ENCODE measurements around the gene GSK3A. TPM values are rescaled to one million over a fixed set of nuclear protein-coding genes. Genes with fewer than 3 reads are reported as not detected.
A peak's percentile ranks its signal among the peaks of the same experiment; 100 is the strongest.

GSK3A gene
- total RNA-seq, 1 donor from 2014 or later: 54.7 TPM

GRCh38 chr19:42279155-42279901, 36.9 kb upstream of the GSK3A start:
- no peak for DNase-seq (ENCODE audit: low spot score, unreplicated experiment)
- H3K27me3 Mint-ChIP-seq: no peaks in the 10 kb centered on the region
- H3K36me3 Mint-ChIP-seq (ENCODE audit: insufficient read depth): peaks cover 5% of the 10 kb centered on the region
- H3K27ac Mint-ChIP-seq: peak overlapping the region; percentile 93
- no peak for TF ChIP-seq CTCF (IDR thresholded peaks at IDR 0.05; ENCODE audit: unreplicated experiment)
- H3K4me3 Mint-ChIP-seq (ENCODE audit: low read depth): peak overlapping the region; percentile 89
- no peaks in the 10 kb centered on the region for H3K9me3 Mint-ChIP-seq (ENCODE audit: low read depth)
- peaks cover 25% of the 10 kb centered on the region for H3K4me1 Mint-ChIP-seq (ENCODE audit: low read depth)

- Mint-ChIP-seq H3K4me3 (ENCODE audit: low read depth) (peak overlapping the region; percentile 89), H3K4me1 (ENCODE audit: low read depth) (peaks cover 25% of the 10 kb centered on the region), H3K27ac (peak overlapping the region; percentile 93), H3K36me3 (ENCODE audit: insufficient read depth) (peaks cover 5% of the 10 kb centered on the region), H3K27me3 (no peaks in the 10 kb centered on the region), H3K9me3 (ENCODE audit: low read depth) (no peaks in the 10 kb centered on the region)
- no peak for TF ChIP-seq CTCF (IDR thresholded peaks at IDR 0.05; ENCODE audit: unreplicated experiment)
- DNase-seq (ENCODE audit: low spot score, unreplicated experiment): no peak
Observed at GRCh38 chr19:42278452-42279154, 36.2 kb upstream of the GSK3A start.

GRCh38 chr19:42277821-42278451, 35.5 kb upstream of the GSK3A start:
- TF ChIP-seq CTCF (IDR thresholded peaks at IDR 0.05; ENCODE audit: unreplicated experiment): no peak
- H3K27ac Mint-ChIP-seq: no peak overlapping the region
- H3K4me1 Mint-ChIP-seq (ENCODE audit: low read depth): peaks cover 25% of the 10 kb centered on the region
- no peaks in the 10 kb centered on the region for H3K27me3 Mint-ChIP-seq
- no peaks in the 10 kb centered on the region for H3K9me3 Mint-ChIP-seq (ENCODE audit: low read depth)
- no peak for DNase-seq (ENCODE audit: low spot score, unreplicated experiment)
- H3K4me3 Mint-ChIP-seq (ENCODE audit: low read depth): no peak overlapping the region
- H3K36me3 Mint-ChIP-seq (ENCODE audit: insufficient read depth): peaks cover 9% of the 10 kb centered on the region

- peaks cover 17% of the 10 kb centered on the region for H3K4me1 Mint-ChIP-seq (ENCODE audit: low read depth)
- no peak overlapping the region for H3K4me3 Mint-ChIP-seq (ENCODE audit: low read depth)
- H3K9me3 Mint-ChIP-seq (ENCODE audit: low read depth): no peaks in the 10 kb centered on the region
- DNase-seq (ENCODE audit: low spot score, unreplicated experiment): no peak
- H3K27ac Mint-ChIP-seq: no peak overlapping the region
- H3K27me3 Mint-ChIP-seq: no peaks in the 10 kb centered on the region
- TF ChIP-seq CTCF (IDR thresholded peaks at IDR 0.05; ENCODE audit: unreplicated experiment): no peak
- peaks cover 9% of the 10 kb centered on the region for H3K36me3 Mint-ChIP-seq (ENCODE audit: insufficient read depth)
Observed at GRCh38 chr19:42276821-42277220, 34.4 kb upstream of the GSK3A start.

- peaks cover 12% of the 10 kb centered on the region for H3K36me3 Mint-ChIP-seq (ENCODE audit: insufficient read depth)
- TF ChIP-seq CTCF (IDR thresholded peaks at IDR 0.05; ENCODE audit: unreplicated experiment): no peak
- peak overlapping the region; percentile 23 for H3K27ac Mint-ChIP-seq
- peaks cover 14% of the 10 kb centered on the region for H3K4me1 Mint-ChIP-seq (ENCODE audit: low read depth)
- no peaks in the 10 kb centered on the region for H3K27me3 Mint-ChIP-seq
- H3K4me3 Mint-ChIP-seq (ENCODE audit: low read depth): no peak overlapping the region
- H3K9me3 Mint-ChIP-seq (ENCODE audit: low read depth): no peaks in the 10 kb centered on the region
- no peak for DNase-seq (ENCODE audit: low spot score, unreplicated experiment)
Observed at GRCh38 chr19:42276284-42276683, 33.9 kb upstream of the GSK3A start.
